H9 (cell line): ENCODE measurements around the gene IQCE. TPM values are rescaled to one million over a fixed set of nuclear protein-coding genes. Genes with fewer than 3 reads are reported as not detected.

Experiments used
- DNase-seq: peaks from one replicate; pipeline ENCODE4 v3.0.0-alpha.2; 2017
- H2AFZ ChIP-seq: one replicate; pipeline ENCODE4 v1.6.1; 2013; ENCODE audit warnings: mild to moderate bottlenecking, low read length, control low read depth, moderate library complexity
- H2AK5ac ChIP-seq: 2 replicates; pipeline ENCODE4 v1.6.1; 2013; ENCODE audit warnings: low read length, control low read depth, mixed read lengths; ENCODE audit not compliant: insufficient read length
- H2BK120ac ChIP-seq: one replicate; pipeline ENCODE4 v1.6.1; 2013; ENCODE audit warnings: low read depth, mild to moderate bottlenecking, low read length, control low read depth, inconsistent platforms; ENCODE audit not compliant: poor library complexity, severe bottlenecking
- H2BK12ac ChIP-seq: 2 replicates; pipeline ENCODE4 v1.6.1; 2013; ENCODE audit warnings: low read length, control low read depth, mixed read lengths, low read depth; ENCODE audit not compliant: insufficient read length
- H2BK15ac ChIP-seq: 2 replicates; pipeline ENCODE4 v1.6.1; 2013; ENCODE audit warnings: low read depth, low read length, control low read depth
- H2BK20ac ChIP-seq: one replicate; pipeline ENCODE4 v1.6.1; 2013; ENCODE audit warnings: low read depth, mild to moderate bottlenecking, low read length, control low read depth, inconsistent platforms; ENCODE audit not compliant: poor library complexity, severe bottlenecking
- H2BK5ac ChIP-seq: 2 replicates; pipeline ENCODE4 v1.6.1; 2013; ENCODE audit warnings: low read length, control low read depth, mixed read lengths; ENCODE audit not compliant: insufficient read length
- H3K14ac ChIP-seq: 2 replicates; pipeline ENCODE4 v1.6.1; 2013; ENCODE audit warnings: low read length, control low read depth; ENCODE audit not compliant: insufficient read depth
- H3K18ac ChIP-seq: 2 replicates; pipeline ENCODE4 v1.6.1; 2013; ENCODE audit warnings: low read depth, mild to moderate bottlenecking, mixed read lengths, low read length, control low read depth; ENCODE audit not compliant: insufficient read length
- H3K23ac ChIP-seq: 2 replicates; pipeline ENCODE4 v1.6.1; 2013; ENCODE audit warnings: low read length, control low read depth, mixed read lengths, low read depth; ENCODE audit not compliant: insufficient read length
- H3K23me2 ChIP-seq: 2 replicates; pipeline ENCODE4 v1.6.1; 2013; ENCODE audit warnings: low read depth, mild to moderate bottlenecking, mixed read lengths, low read length, control low read depth; ENCODE audit not compliant: insufficient read length, poor library complexity, severe bottlenecking
- H3K27ac ChIP-seq: 2 replicates; pipeline ENCODE4 v1.5.1; 2013; ENCODE audit warnings: low read length, control low read depth, mixed read lengths, low read depth; ENCODE audit not compliant: insufficient read length
- H3K27me3 ChIP-seq: 2 replicates; pipeline ENCODE4 v1.6.1; 2013; ENCODE audit warnings: low read length, control low read depth, inconsistent platforms; ENCODE audit not compliant: insufficient read depth
- H3K4ac ChIP-seq: 2 replicates; pipeline ENCODE4 v1.6.1; 2013; ENCODE audit warnings: low read depth, mild to moderate bottlenecking, control low read depth, inconsistent platforms, low read length, moderate library complexity
- H3K4me1 ChIP-seq: 2 replicates; pipeline ENCODE4 v1.6.1; 2013; ENCODE audit warnings: low read length, control low read depth, inconsistent platforms; ENCODE audit not compliant: insufficient read depth
- H3K4me2 ChIP-seq: 2 replicates; pipeline ENCODE4 v1.6.1; 2013; ENCODE audit warnings: low read length, control low read depth, mixed read lengths; ENCODE audit not compliant: insufficient read length, insufficient read depth
- H3K56ac ChIP-seq: 2 replicates; pipeline ENCODE4 v1.6.1; 2013; ENCODE audit warnings: low read depth, mild to moderate bottlenecking, mixed read lengths, low read length, control low read depth; ENCODE audit not compliant: insufficient read length
- H3K79me1 ChIP-seq: 2 replicates; pipeline ENCODE4 v1.6.1; 2013; ENCODE audit warnings: low read depth, mild to moderate bottlenecking, moderate library complexity, low read length, control low read depth, inconsistent platforms; ENCODE audit not compliant: insufficient read depth, poor library complexity, severe bottlenecking
- H3K79me2 ChIP-seq: 2 replicates; pipeline ENCODE4 v1.6.1; 2013; ENCODE audit warnings: low read length, control low read depth, inconsistent platforms; ENCODE audit not compliant: insufficient read depth
- H3K9ac ChIP-seq: 2 replicates; pipeline ENCODE4 v1.6.1; 2013; ENCODE audit warnings: low read length, control low read depth, mixed read lengths; ENCODE audit not compliant: insufficient read length; ENCODE audit errors: extremely low read depth
- H3K9me3 ChIP-seq: one replicate; pipeline ENCODE4 v1.6.1; 2013; ENCODE audit warnings: low read depth, low read length, inconsistent platforms; ENCODE audit not compliant: control insufficient read depth
- H3T11ph ChIP-seq: one replicate; pipeline ENCODE4 v1.6.1; 2013; ENCODE audit warnings: mild to moderate bottlenecking, low read length, control low read depth, inconsistent platforms
- H4K20me1 ChIP-seq: one replicate; pipeline ENCODE4 v1.6.1; 2013; ENCODE audit not compliant: control insufficient read depth, insufficient read length, insufficient read depth
- H4K5ac ChIP-seq: 2 replicates; pipeline ENCODE4 v1.6.1; 2013; ENCODE audit warnings: low read depth, mild to moderate bottlenecking, mixed read lengths, low read length, control low read depth; ENCODE audit not compliant: insufficient read length
- H4K8ac ChIP-seq: replicated peaks from 2 replicates; pipeline ENCODE4 v1.6.1; 2013; ENCODE audit warnings: low read length, control low read depth, mixed read lengths, low read depth; ENCODE audit not compliant: insufficient read length
- H4K91ac ChIP-seq: 2 replicates; pipeline ENCODE4 v1.6.1; 2013; ENCODE audit warnings: low read depth, mild to moderate bottlenecking, moderate library complexity, mixed read lengths, low read length, control low read depth; ENCODE audit not compliant: insufficient read length
- H3K27ac Mint-ChIP-seq, 3 experiments: 2 replicates in 2 of 3; 3 replicates in 1 of 3; pipeline ENCODE4 v1.8.0; 2020 to 2021; ENCODE audit warnings: mixed read lengths in 3 of 3, mild to moderate bottlenecking in 1 of 3, moderate library complexity in 1 of 3
- H3K27me3 Mint-ChIP-seq: 2 replicates; pipeline ENCODE4 v1.8.0; 2021; ENCODE audit warnings: low read depth, mild to moderate bottlenecking, moderate library complexity, mixed read lengths
- H3K36me3 Mint-ChIP-seq, 3 experiments: 2 replicates in 2 of 3; 3 replicates in 1 of 3; pipeline ENCODE4 v1.8.0; 2020 to 2021; ENCODE audit warnings: low read depth in 3 of 3, mixed read lengths in 3 of 3; ENCODE audit not compliant: insufficient read depth in 1 of 3
- H3K4me1 Mint-ChIP-seq, 2 experiments: 2 replicates each; pipeline ENCODE4 v1.8.0; 2020; ENCODE audit warnings: mixed read lengths in 2 of 2
- H3K4me3 Mint-ChIP-seq, 2 experiments: 2 replicates in 1 of 2; 3 replicates in 1 of 2; pipeline ENCODE4 v1.8.0; 2020 to 2021; ENCODE audit warnings: mild to moderate bottlenecking in 2 of 2, mixed read lengths in 2 of 2, moderate library complexity in 1 of 2
- H3K9me3 Mint-ChIP-seq, 2 experiments: 2 replicates in 1 of 2; 3 replicates in 1 of 2; pipeline ENCODE4 v1.8.0; 2020; ENCODE audit warnings: mild to moderate bottlenecking in 2 of 2, mixed read lengths in 2 of 2, moderate library complexity in 1 of 2
- CTCF ChIP-seq: fragments of 200-600 bp; sonication (generic); conservative IDR thresholded peaks from 3 replicates; pipeline ENCODE4 v1.8.0; 2021; ENCODE audit warnings: antibody characterized with exemption, mild to moderate bottlenecking
- WGBS: extraction: QIAGEN DNeasy Blood & Tissue Kit; methylation state at CpG from one replicate; pipeline ENCODE4 v1.1.7; 2013; ENCODE audit warnings: missing lambda C conversion rate, low lambda C conversion rate, mixed read lengths; ENCODE audit not compliant: insufficient read length; ENCODE audit errors: extremely low coverage; 5-methylcytosine and 5-hydroxymethylcytosine counted together
- total RNA-seq: library from RNA; stranded (reverse); gene quantifications from 2 replicates; pipeline ENCODE4 v1.2.1, GENCODE V29; 2021

Gene IQCE
- total RNA-seq, 1 experiment from 2014 or later = 7.0 TPM

GRCh38 chr7:2613098-2613930 is 54.5 kb downstream of the IQCE start:
- no peak overlapping the region for H3K4ac ChIP-seq
- no peak overlapping the region for H2AK5ac ChIP-seq
- no peak overlapping the region for H3K18ac ChIP-seq
- no peak overlapping the region for H3K4me2 ChIP-seq
- no peak overlapping the region for H4K91ac ChIP-seq
- H4K8ac ChIP-seq = no peak overlapping the region
- no peak overlapping the region for H3K9ac ChIP-seq
- Mint-ChIP-seq H3K9me3 (no peaks in the 10 kb centered on the region; a peak in 2 of 5 replicates), H3K4me1 (peaks cover 33 to 41% of the 10 kb centered on the region in 2 experiments), H3K36me3 (no peaks in the 10 kb centered on the region; a peak in 1 of 7 replicates), H3K27ac (peak overlapping the region in 2 of 3 experiments; percentile 74 to 84; a peak in 5 of 7 replicates), H3K4me3 (no peak overlapping the region), H3K27me3 (peaks cover 3% of the 10 kb centered on the region; the same call in 1 of the 2 replicates)
- no peak overlapping the region for H3T11ph ChIP-seq
- H3K14ac ChIP-seq = no peak overlapping the region
- H4K5ac ChIP-seq = no peak overlapping the region
- no peaks in the 10 kb centered on the region for H3K23me2 ChIP-seq
- H2BK120ac ChIP-seq = no peak overlapping the region
- no peak overlapping the region for H2BK20ac ChIP-seq
- peak; percentile 63 for DNase-seq
- no peaks in the 10 kb centered on the region for H3K79me2 ChIP-seq
- H4K20me1 ChIP-seq = no peaks in the 10 kb centered on the region
- no peak overlapping the region for H3K27ac ChIP-seq
- no peak overlapping the region for H2BK12ac ChIP-seq
- no CpG with 5 or more reads among the region's 19 CpGs for WGBS
- no peak overlapping the region for H2AFZ ChIP-seq
- H3K4me1 ChIP-seq = peaks cover 9% of the 10 kb centered on the region; the same call in 1 of the 2 replicates
- no peak for TF ChIP-seq CTCF
- no peaks in the 10 kb centered on the region for H3K9me3 ChIP-seq
- H2BK15ac ChIP-seq = no peak overlapping the region
- no peaks in the 10 kb centered on the region for H3K27me3 ChIP-seq
- H3K23ac ChIP-seq = no peak overlapping the region
- H3K79me1 ChIP-seq = no peaks in the 10 kb centered on the region
- H2BK5ac ChIP-seq = no peak overlapping the region
- no peak overlapping the region for H3K56ac ChIP-seq
